Type B pancreatic cell (in vitro differentiated cells): ENCODE measurements around the gene PTGES3L. TPM values are rescaled to one million over a fixed set of nuclear protein-coding genes. Genes with fewer than 3 reads are reported as not detected.
"Not testable (repeated sequence)": the region's sequence is repeated elsewhere in the genome, so short reads cannot be mapped to it uniquely, and the experiment has no call there.

Source experiments
- DNase-seq: peaks from one replicate; pipeline ENCODE4 v3.0.0; 2021; ENCODE audit warnings: mixed read lengths; ENCODE audit not compliant: unreplicated experiment; ENCODE audit errors: extremely low spot score
- H3K27ac Mint-ChIP-seq: 2 replicates; pipeline ENCODE4 v1.8.0; 2021; ENCODE audit warnings: mild to moderate bottlenecking, mixed read lengths
- H3K27me3 Mint-ChIP-seq: 2 replicates; pipeline ENCODE4 v1.8.0; 2021; ENCODE audit warnings: mixed read lengths
- H3K36me3 Mint-ChIP-seq: 2 replicates; pipeline ENCODE4 v1.8.0; 2021; ENCODE audit warnings: mixed read lengths
- H3K4me1 Mint-ChIP-seq: one replicate; pipeline ENCODE4 v1.8.0; 2021; ENCODE audit warnings: mixed read lengths; ENCODE audit not compliant: unreplicated experiment
- H3K4me3 Mint-ChIP-seq: 2 replicates; pipeline ENCODE4 v1.8.0; 2021; ENCODE audit warnings: mild to moderate bottlenecking, mixed read lengths
- H3K9me3 Mint-ChIP-seq: 2 replicates; pipeline ENCODE4 v1.8.0; 2021; ENCODE audit warnings: mixed read lengths
- total RNA-seq: library from RNA; stranded (reverse); gene quantifications from 2 replicates; pipeline ENCODE4 v1.2.1, GENCODE V29; 2021; ENCODE audit warnings: low replicate concordance
- TF ChIP-seq, protein P1 (sequence below): fragments of 200-600 bp; sonication (generic); conservative IDR thresholded peaks from 2 replicates; pipeline ENCODE4 v1.5.0; 2021; ENCODE audit warnings: antibody characterized with exemption, mild to moderate bottlenecking

PTGES3L gene
- total RNA-seq, 1 donor from 2014 or later = 1.5 TPM

- DNase-seq = no peak
- H3K9me3 Mint-ChIP-seq = no peaks in the 10 kb centered on the region
- TF ChIP-seq, protein P1, sequence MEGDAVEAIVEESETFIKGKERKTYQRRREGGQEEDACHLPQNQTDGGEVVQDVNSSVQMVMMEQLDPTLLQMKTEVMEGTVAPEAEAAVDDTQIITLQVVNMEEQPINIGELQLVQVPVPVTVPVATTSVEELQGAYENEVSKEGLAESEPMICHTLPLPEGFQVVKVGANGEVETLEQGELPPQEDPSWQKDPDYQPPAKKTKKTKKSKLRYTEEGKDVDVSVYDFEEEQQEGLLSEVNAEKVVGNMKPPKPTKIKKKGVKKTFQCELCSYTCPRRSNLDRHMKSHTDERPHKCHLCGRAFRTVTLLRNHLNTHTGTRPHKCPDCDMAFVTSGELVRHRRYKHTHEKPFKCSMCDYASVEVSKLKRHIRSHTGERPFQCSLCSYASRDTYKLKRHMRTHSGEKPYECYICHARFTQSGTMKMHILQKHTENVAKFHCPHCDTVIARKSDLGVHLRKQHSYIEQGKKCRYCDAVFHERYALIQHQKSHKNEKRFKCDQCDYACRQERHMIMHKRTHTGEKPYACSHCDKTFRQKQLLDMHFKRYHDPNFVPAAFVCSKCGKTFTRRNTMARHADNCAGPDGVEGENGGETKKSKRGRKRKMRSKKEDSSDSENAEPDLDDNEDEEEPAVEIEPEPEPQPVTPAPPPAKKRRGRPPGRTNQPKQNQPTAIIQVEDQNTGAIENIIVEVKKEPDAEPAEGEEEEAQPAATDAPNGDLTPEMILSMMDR = no peak
- no peaks in the 10 kb centered on the region for H3K27me3 Mint-ChIP-seq
- no peak overlapping the region for H3K4me3 Mint-ChIP-seq
- H3K4me1 Mint-ChIP-seq = peaks cover 14% of the 10 kb centered on the region
- peak overlapping the region; percentile 61 for H3K27ac Mint-ChIP-seq
- H3K36me3 Mint-ChIP-seq = peaks cover 7% of the 10 kb centered on the region
Observed at GRCh38 chr17:43011728-43012472, 32.0 kb upstream of the PTGES3L start.

- TF ChIP-seq, protein P1 = no peak
- H3K27me3 Mint-ChIP-seq = no peaks in the 10 kb centered on the region
- H3K9me3 Mint-ChIP-seq = no peaks in the 10 kb centered on the region
- H3K4me1 Mint-ChIP-seq = peaks cover 20% of the 10 kb centered on the region
- H3K27ac Mint-ChIP-seq = peak overlapping the region; percentile 80
- H3K4me3 Mint-ChIP-seq = no peak overlapping the region
- no peak for DNase-seq
- peaks cover 7% of the 10 kb centered on the region for H3K36me3 Mint-ChIP-seq
Observed at GRCh38 chr17:43010667-43011308, 30.9 kb upstream of the PTGES3L start.

DNA sequence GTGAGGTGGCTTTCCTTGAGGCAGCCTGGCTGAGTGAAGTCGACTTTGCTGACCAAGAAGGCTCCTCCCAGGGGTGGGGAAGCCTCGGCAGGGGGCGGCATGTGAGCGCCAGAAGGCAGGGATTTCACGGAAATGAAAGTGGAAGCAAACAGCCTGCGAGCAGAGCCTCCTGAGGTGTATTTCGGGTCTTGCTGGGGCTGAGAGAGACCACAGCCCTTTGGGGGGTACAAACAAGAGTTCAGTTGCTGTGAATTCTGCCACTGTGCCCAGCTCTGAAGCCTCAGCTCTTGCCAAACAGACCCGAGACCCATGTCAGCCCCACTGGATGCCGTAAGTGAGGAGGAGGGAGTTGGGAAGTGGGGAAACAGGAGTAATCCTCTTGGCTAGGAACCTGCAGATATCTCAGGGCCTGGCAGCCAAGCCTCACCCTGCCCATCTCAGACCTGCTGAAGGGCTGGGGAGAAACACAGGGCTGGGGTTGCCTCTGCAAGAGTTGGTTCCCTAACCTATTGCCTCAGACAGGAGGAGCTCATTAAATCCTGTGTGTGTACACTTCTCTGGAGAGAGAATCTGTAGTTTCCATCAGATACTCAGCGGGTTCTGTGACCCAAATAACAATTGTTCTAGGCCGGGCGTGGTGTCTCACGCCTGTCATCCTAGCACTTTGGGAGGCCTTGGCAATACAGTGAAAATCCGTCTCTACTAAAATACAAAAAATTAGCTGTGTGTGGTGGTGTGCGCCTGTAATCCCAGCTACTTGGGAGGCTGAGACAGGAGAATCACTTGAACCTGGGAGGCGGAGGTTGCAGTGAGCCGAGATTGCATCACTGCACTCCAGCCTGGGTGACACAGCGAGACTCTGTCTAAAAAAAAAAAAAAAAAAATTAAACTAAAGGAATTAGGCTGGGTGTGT lies 27.0 kb upstream of the PTGES3L start, which contains the start of gene IFI35:
TSS of gene IFI35 (plus strand) at position 146 of the 913 bp plus-strand sequence. CDS start at position 310, 164 bp downstream.
- peak within 1 kb of the TSS; percentile 87 for H3K4me3 Mint-ChIP-seq
- no peak for DNase-seq
- TF ChIP-seq, protein P1 = no peak

DNA sequence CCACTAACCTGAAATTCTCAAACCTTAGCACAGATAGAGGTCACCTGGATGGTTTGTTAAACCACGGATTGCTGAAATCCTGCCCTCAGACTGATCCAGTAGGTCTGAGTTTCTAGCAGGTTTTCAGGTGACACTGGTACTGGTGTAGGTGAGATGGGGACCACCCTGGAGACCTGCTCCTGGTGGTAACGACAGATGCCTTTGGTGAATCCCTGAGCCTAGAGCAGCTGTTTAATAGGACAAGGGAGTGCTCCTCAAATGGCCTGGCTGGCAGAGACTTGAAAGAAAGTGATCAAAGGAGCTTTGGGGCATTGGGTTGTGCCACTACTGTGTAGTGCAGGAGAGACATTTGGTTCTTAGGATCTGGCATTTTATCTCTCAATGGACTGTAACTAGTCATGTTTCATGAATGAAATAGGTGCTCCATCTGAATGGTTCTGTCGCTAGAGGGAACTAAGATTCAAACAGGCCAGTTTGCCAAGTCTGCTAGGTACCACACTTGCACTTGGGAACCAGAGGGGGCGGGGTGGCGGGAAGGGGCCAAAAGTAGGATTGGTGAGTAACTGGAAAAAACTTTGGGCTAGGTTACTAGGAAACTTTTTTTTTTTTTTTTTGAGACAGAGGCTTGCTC lies 23.8 kb upstream of the PTGES3L start:
- DNase-seq = no peak
- H3K4me3 Mint-ChIP-seq = no peak overlapping the region
- H3K27me3 Mint-ChIP-seq = no peaks in the 10 kb centered on the region
- peaks cover 17% of the 10 kb centered on the region for H3K4me1 Mint-ChIP-seq
- peaks cover 13% of the 10 kb centered on the region for H3K36me3 Mint-ChIP-seq
- no peaks in the 10 kb centered on the region for H3K9me3 Mint-ChIP-seq
- TF ChIP-seq, protein P1 = no peak
- peak overlapping the region; percentile 25 for H3K27ac Mint-ChIP-seq

More for the DNA sequence above, 27.0 kb upstream of the PTGES3L start, which contains the start of gene IFI35:
- Mint-ChIP-seq H3K36me3 (peaks cover 2% of the 10 kb centered on the region), H3K4me1 (peaks cover 14% of the 10 kb centered on the region), H3K27me3 (no peaks in the 10 kb centered on the region), H3K9me3 (no peaks in the 10 kb centered on the region), H3K27ac (peak within 1 kb of the TSS; percentile 91)

DNA sequence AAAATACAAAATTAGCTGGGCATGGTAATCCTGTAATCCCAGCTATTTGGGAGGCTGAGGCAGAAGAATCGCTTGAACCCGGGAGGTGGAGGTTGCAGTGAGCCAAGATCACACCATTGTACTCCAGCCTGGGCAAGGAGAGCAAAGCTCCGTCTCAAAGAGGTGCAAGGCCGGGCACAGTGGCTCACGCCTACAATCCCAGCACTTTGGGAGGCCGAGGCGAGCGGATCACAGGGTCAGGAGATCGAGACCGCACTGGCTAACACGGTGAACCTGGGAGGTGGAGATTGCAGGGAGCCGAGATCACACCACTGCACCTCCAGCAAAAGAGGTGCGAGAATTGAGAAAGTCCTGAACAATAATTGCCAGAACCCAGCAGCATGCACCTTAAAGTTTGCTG lies 21.0 kb upstream of the PTGES3L start:
- not testable (repeated sequence) for H3K9me3 Mint-ChIP-seq, H3K27me3 Mint-ChIP-seq, H3K4me3 Mint-ChIP-seq, DNase-seq
- H3K4me1 Mint-ChIP-seq = peaks cover 16% of the 10 kb centered on the region
- H3K36me3 Mint-ChIP-seq = peaks cover 13% of the 10 kb centered on the region
- peak overlapping the region; percentile 48 for H3K27ac Mint-ChIP-seq
